NOMO-1 treated with DMSO at 0.1 percent for 48 hours (cell line): ENCODE results near the gene MAGEA2.
"Not testable (repeated sequence)": the region's sequence is repeated elsewhere in the genome, so short reads cannot be mapped to it uniquely, and the experiment has no call there.

ENCODE experiments used
- DNase-seq: peaks from one replicate; lab custom pipeline; 2025; ENCODE audit not compliant: unreplicated experiment; lab: John Stamatoyannopoulos, UW

Gene MAGEA2

GRCh38 chrX:152713195-152713594, 40.4 kb downstream of the MAGEA2 start:
- not testable (repeated sequence) for DNase-seq

GRCh38 chrX:152709173-152709572, 44.5 kb downstream of the MAGEA2 start, which contains the start of gene CSAG2:
CSAG2 (minus strand) TSS chrX:152709273; CDS start chrX:152709112, 161 bp downstream.
- DNase-seq: not testable (repeated sequence)

- not testable (repeated sequence) for DNase-seq
Observed at GRCh38 chrX:152706500-152706899, 47.1 kb downstream of the MAGEA2 start.

- DNase-seq: not testable (repeated sequence)
Observed at GRCh38 chrX:152700390-152700789, 53.3 kb downstream of the MAGEA2 start.
